Measurements from ENCODE around the gene ANP32E. TPM values are rescaled to one million over a fixed set of nuclear protein-coding genes. Genes with fewer than 3 reads are reported as not detected.

The ANP32E gene
- total RNA-seq, 4 donors from 2014 or later = 19.3 to 25.8 (median 24.5) TPM

GRCh38 chr1:150180474-150180873, 55.4 kb downstream of the ANP32E start:
- peaks cover 0 to 12% of the 10 kb centered on the region in 2 donors for H3K4me1 ChIP-seq
- no peaks in the 10 kb centered on the region for H3K9me3 ChIP-seq
- TF ChIP-seq, protein P1, sequence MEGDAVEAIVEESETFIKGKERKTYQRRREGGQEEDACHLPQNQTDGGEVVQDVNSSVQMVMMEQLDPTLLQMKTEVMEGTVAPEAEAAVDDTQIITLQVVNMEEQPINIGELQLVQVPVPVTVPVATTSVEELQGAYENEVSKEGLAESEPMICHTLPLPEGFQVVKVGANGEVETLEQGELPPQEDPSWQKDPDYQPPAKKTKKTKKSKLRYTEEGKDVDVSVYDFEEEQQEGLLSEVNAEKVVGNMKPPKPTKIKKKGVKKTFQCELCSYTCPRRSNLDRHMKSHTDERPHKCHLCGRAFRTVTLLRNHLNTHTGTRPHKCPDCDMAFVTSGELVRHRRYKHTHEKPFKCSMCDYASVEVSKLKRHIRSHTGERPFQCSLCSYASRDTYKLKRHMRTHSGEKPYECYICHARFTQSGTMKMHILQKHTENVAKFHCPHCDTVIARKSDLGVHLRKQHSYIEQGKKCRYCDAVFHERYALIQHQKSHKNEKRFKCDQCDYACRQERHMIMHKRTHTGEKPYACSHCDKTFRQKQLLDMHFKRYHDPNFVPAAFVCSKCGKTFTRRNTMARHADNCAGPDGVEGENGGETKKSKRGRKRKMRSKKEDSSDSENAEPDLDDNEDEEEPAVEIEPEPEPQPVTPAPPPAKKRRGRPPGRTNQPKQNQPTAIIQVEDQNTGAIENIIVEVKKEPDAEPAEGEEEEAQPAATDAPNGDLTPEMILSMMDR (IDR thresholded peaks at IDR 0.05) = no peak
- TF ChIP-seq POLR2A (IDR thresholded peaks at IDR 0.05) = no peak
- intact Hi-C loops (cut with DNase I) = no loop called here
- H3K4me3 ChIP-seq (replicated peaks in 1 of 3) = no peak overlapping the region
- no peaks in the 10 kb centered on the region for H3K27me3 ChIP-seq
- WGBS, 2 donors = 76 to 86% methylated on average over 5 of the region's 5 CpGs
- no peak for DNase-seq
- H3K27ac ChIP-seq = no peak overlapping the region
- no peaks in the 10 kb centered on the region for H3K36me3 ChIP-seq

- WGBS, 2 donors = 93 to 94% methylated on average over 7 of the region's 7 CpGs
- DNase-seq = no peak
- Histone ChIP-seq H3K27me3 (no peaks in the 10 kb centered on the region), H3K36me3 (no peaks in the 10 kb centered on the region), H3K9me3 (no peaks in the 10 kb centered on the region), H3K4me3 (replicated peaks in 1 of 3) (no peak overlapping the region), H3K4me1 (peaks cover 0 to 12% of the 10 kb centered on the region in 2 donors), H3K27ac (no peak overlapping the region)
- intact Hi-C loops (cut with DNase I) = no loop called here
- no peak for TF ChIP-seq POLR2A (IDR thresholded peaks at IDR 0.05)
- TF ChIP-seq, protein P1 (IDR thresholded peaks at IDR 0.05) = no peak
These were observed 56.0 kb downstream of the ANP32E start for GRCh38 chr1:150179867-150180266.

- Histone ChIP-seq H3K4me3 (replicated peaks in 1 of 3) (no peak overlapping the region), H3K36me3 (no peaks in the 10 kb centered on the region), H3K27me3 (no peaks in the 10 kb centered on the region), H3K4me1 (peaks cover 0 to 12% of the 10 kb centered on the region in 2 donors), H3K9me3 (no peaks in the 10 kb centered on the region), H3K27ac (no peak overlapping the region)
- no peak for DNase-seq
- TF ChIP-seq POLR2A (IDR thresholded peaks at IDR 0.05) = no peak
- TF ChIP-seq, protein P1 (IDR thresholded peaks at IDR 0.05) = no peak
- intact Hi-C loops (cut with DNase I) = no loop called here
These were observed 57.4 kb downstream of the ANP32E start for GRCh38 chr1:150178548-150178947.

DNA sequence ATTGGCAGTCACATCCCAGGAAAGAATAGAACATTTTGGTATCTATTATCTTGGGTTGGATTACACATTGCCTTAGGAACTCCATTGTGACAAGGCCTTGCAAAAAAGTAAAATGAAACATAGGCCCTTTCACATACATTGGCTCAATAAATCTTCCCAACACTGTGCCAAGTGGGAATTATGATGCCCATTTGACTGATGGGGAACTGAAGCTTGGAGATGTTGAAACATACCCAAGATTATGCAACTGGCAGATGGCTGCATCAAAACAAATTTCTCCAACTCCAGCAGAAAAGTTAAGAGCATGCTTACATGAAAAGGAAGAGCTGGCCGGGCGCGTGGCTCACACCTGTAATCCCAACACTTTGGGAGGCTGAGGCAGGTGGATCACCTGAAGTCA, 59.3 kb downstream of the ANP32E start:
- H3K36me3 ChIP-seq = no peaks in the 10 kb centered on the region
- no peak for DNase-seq
- no peak for TF ChIP-seq POLR2A (IDR thresholded peaks at IDR 0.05)
- TF ChIP-seq, protein P1 (IDR thresholded peaks at IDR 0.05) = no peak
- no peaks in the 10 kb centered on the region for H3K9me3 ChIP-seq
- no peaks in the 10 kb centered on the region for H3K27me3 ChIP-seq
- no peak overlapping the region for H3K27ac ChIP-seq
- no peak overlapping the region for H3K4me3 ChIP-seq (replicated peaks in 1 of 3)
- 94 to 95% methylated on average over 3 of the region's 3 CpGs for WGBS, 2 donors
- no peaks in the 10 kb centered on the region for H3K4me1 ChIP-seq
- intact Hi-C loops (cut with DNase I) = no loop called here

DNA sequence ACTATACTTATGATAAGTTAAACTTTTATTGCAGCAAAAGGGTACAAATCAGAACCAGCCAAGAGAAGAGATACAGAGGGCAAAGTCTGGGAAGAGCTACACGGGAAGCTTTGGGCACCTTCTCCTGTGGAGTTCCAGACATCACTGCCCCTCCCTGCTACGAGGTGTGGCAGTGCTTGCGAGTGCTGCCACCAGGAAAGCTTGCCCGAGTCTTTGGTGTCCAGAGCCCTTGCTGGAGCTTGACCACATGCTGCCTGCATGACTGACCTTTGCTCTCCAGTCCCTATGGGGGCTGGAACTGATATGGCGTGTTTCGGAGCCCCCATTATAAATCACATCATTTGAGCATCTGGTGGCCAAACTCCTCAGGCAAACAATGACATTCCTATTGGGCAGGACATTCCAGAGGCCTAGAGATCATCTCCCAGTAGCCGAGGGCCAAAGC, 62.7 kb downstream of the ANP32E start:
- no peaks in the 10 kb centered on the region for H3K9me3 ChIP-seq
- no peaks in the 10 kb centered on the region for H3K4me1 ChIP-seq
- no peak for DNase-seq
- no peaks in the 10 kb centered on the region for H3K36me3 ChIP-seq
- intact Hi-C loops (cut with DNase I) = loop anchor here (5.0 kb wide), 1 partner anchor 116 kb away; no protein-coding TSS in a partner anchor
- H3K27me3 ChIP-seq = no peaks in the 10 kb centered on the region
- 79 to 81% methylated on average over 7 of the region's 7 CpGs for WGBS, 2 donors
- no peak overlapping the region for H3K27ac ChIP-seq
- H3K4me3 ChIP-seq (replicated peaks in 1 of 3) = no peak overlapping the region
- no peak for TF ChIP-seq POLR2A (IDR thresholded peaks at IDR 0.05)
- TF ChIP-seq, protein P1 (IDR thresholded peaks at IDR 0.05) = no peak
